ENCODE results near the gene LRP6. TPM values are rescaled to one million over a fixed set of nuclear protein-coding genes. Genes with fewer than 3 reads are reported as not detected.
A peak's percentile ranks its signal among the peaks of the same experiment; 100 is the strongest.
"Not testable (repeated sequence)": the region's sequence is repeated elsewhere in the genome, so short reads cannot be mapped to it uniquely, and the experiment has no call there.

LRP6 gene
- polyA plus RNA-seq, 5 donors = 37.5 to 66.2 (median 62.3) TPM

- DNase-seq = no peak
Measured at GRCh38 chr12:12266389-12266872, 413 bp downstream of the LRP6 start.

GRCh38 chr12:12265571-12266388, 1.1 kb downstream of the LRP6 start:
- DNase-seq = no peak

GRCh38 chr12:12265035-12265434, 1.8 kb downstream of the LRP6 start:
- no peak for DNase-seq

GRCh38 chr12:12263909-12264308, 2.9 kb downstream of the LRP6 start:
- DNase-seq = no peak

- not testable (repeated sequence) for DNase-seq
Measured at GRCh38 chr12:12256291-12256757, 10.5 kb downstream of the LRP6 start.

- no peak for DNase-seq
Measured at GRCh38 chr12:12254553-12254952, 12.3 kb downstream of the LRP6 start.

GRCh38 chr12:12249216-12250050, 17.4 kb downstream of the LRP6 start:
- DNase-seq = no peak

- DNase-seq = no peak
Measured at GRCh38 chr12:12247584-12247983, 19.3 kb downstream of the LRP6 start.

- no peak for DNase-seq
Measured at GRCh38 chr12:12244341-12244740, 22.5 kb downstream of the LRP6 start.

GRCh38 chr12:12240662-12241340, 26.0 kb downstream of the LRP6 start:
- no peak for DNase-seq

- no peak for DNase-seq
Measured at GRCh38 chr12:12239127-12239526, 27.7 kb downstream of the LRP6 start.

- DNase-seq = no peak
Measured at GRCh38 chr12:12238605-12239004, 28.2 kb downstream of the LRP6 start.

- DNase-seq = no peak
Measured at GRCh38 chr12:12236896-12237295, 29.9 kb downstream of the LRP6 start.

GRCh38 chr12:12230275-12230674, 36.6 kb downstream of the LRP6 start:
- no peak for DNase-seq

- DNase-seq = peak; percentile 49 to 68
Measured at GRCh38 chr12:12229556-12230092, 37.2 kb downstream of the LRP6 start.

- DNase-seq = no peak
Measured at GRCh38 chr12:12228402-12228801, 38.4 kb downstream of the LRP6 start.

GRCh38 chr12:12226187-12226586, 40.7 kb downstream of the LRP6 start:
- no peak for DNase-seq

- DNase-seq = no peak
Measured at GRCh38 chr12:12224240-12224940, 42.5 kb downstream of the LRP6 start.

- DNase-seq = no peak
Measured at GRCh38 chr12:12221560-12221959, 45.3 kb downstream of the LRP6 start.

GRCh38 chr12:12219664-12220063, 47.2 kb downstream of the LRP6 start:
- DNase-seq = no peak

- no peak for DNase-seq
Measured at GRCh38 chr12:12217018-12217359, 49.9 kb downstream of the LRP6 start.
